ENCODE measurements around the gene CHI3L2.

CHI3L2 gene

GRCh38 chr1:111256988-111257658, 29.6 kb downstream of the CHI3L2 start:
- no peak for DNase-seq

GRCh38 chr1:111267801-111268508, 40.4 kb downstream of the CHI3L2 start:
- no peak for DNase-seq

- DNase-seq: no peak
Measured at GRCh38 chr1:111269825-111270406, 42.4 kb downstream of the CHI3L2 start.

- DNase-seq: peak in 1 of 2 donors; percentile 16
Measured at GRCh38 chr1:111270771-111271463, 43.4 kb downstream of the CHI3L2 start.

GRCh38 chr1:111271464-111271801, 43.9 kb downstream of the CHI3L2 start:
- peak in 1 of 2 donors; percentile 9 for DNase-seq

GRCh38 chr1:111272081-111272480, 44.6 kb downstream of the CHI3L2 start:
- no peak for DNase-seq

GRCh38 chr1:111274653-111275052, 47.1 kb downstream of the CHI3L2 start:
- no peak for DNase-seq

GRCh38 chr1:111275079-111275478, 47.6 kb downstream of the CHI3L2 start:
- peak; percentile 48 to 53 for DNase-seq

- DNase-seq: no peak
Measured at GRCh38 chr1:111275780-111276433, 48.4 kb downstream of the CHI3L2 start.

- no peak for DNase-seq
Measured at GRCh38 chr1:111279144-111279543, 51.6 kb downstream of the CHI3L2 start.

GRCh38 chr1:111280267-111280666, 52.8 kb downstream of the CHI3L2 start:
- DNase-seq: no peak

GRCh38 chr1:111281411-111281810, 53.9 kb downstream of the CHI3L2 start:
- no peak for DNase-seq

GRCh38 chr1:111283838-111284237, 56.3 kb downstream of the CHI3L2 start:
- DNase-seq: no peak

GRCh38 chr1:111285879-111286278, 58.4 kb downstream of the CHI3L2 start:
- DNase-seq: no peak

GRCh38 chr1:111286912-111287311, 59.4 kb downstream of the CHI3L2 start:
- DNase-seq: no peak

- DNase-seq: no peak
Measured at GRCh38 chr1:111289371-111289770, 61.9 kb downstream of the CHI3L2 start.

- DNase-seq: no peak
Measured at GRCh38 chr1:111290104-111290503, 62.6 kb downstream of the CHI3L2 start.

- DNase-seq: no peak
Measured at GRCh38 chr1:111290630-111291029, 63.1 kb downstream of the CHI3L2 start, which contains the start of gene CHIA. Gene CHIA, plus strand, starts transcription at chr1:111290851. Its CDS starts 19,617 bp downstream, at chr1:111310468.

All from stimulated activated CD4-positive, alpha-beta T cell treated with anti-CD3 and anti-CD28 coated beads, Interleukin-2, amount 100 ng/mL, for 24 hours (primary cell).